ENCODE results near the gene EHF.

DNA sequence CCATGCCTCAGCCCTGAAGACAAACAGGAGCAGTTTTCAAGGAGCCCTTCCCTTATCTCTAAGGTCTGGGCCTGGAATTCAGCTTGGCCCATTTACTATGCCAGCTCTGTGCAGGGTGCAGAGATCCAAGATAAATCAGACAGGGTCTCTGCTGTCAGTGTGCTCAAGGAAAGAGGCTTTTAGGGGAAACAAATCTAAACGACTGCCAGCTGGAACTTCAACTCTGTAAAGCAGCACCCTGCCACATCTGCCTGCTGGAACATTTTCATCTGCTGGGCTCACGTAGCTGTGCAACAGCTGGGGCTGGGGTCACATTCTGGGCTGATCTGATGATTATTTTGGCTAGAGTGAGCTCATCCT, 19.8 kb upstream of the EHF start:
- TF ChIP-seq, protein P1, sequence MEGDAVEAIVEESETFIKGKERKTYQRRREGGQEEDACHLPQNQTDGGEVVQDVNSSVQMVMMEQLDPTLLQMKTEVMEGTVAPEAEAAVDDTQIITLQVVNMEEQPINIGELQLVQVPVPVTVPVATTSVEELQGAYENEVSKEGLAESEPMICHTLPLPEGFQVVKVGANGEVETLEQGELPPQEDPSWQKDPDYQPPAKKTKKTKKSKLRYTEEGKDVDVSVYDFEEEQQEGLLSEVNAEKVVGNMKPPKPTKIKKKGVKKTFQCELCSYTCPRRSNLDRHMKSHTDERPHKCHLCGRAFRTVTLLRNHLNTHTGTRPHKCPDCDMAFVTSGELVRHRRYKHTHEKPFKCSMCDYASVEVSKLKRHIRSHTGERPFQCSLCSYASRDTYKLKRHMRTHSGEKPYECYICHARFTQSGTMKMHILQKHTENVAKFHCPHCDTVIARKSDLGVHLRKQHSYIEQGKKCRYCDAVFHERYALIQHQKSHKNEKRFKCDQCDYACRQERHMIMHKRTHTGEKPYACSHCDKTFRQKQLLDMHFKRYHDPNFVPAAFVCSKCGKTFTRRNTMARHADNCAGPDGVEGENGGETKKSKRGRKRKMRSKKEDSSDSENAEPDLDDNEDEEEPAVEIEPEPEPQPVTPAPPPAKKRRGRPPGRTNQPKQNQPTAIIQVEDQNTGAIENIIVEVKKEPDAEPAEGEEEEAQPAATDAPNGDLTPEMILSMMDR (IDR thresholded peaks at IDR 0.05; ENCODE audit: poor library complexity) = no peak
- no peak for TF ChIP-seq EZH2 (IDR thresholded peaks at IDR 0.05; ENCODE audit: borderline replicate concordance)

Data from hepatocyte (in vitro differentiated cells).